ENCODE results near the gene POU5F1. TPM values are rescaled to one million over a fixed set of nuclear protein-coding genes. Genes with fewer than 3 reads are reported as not detected.
"Not testable (repeated sequence)": the region's sequence is repeated elsewhere in the genome, so short reads cannot be mapped to it uniquely, and the experiment has no call there.

Gene POU5F1
- total RNA-seq, 1 experiment from 2014 or later = not detected

DNA sequence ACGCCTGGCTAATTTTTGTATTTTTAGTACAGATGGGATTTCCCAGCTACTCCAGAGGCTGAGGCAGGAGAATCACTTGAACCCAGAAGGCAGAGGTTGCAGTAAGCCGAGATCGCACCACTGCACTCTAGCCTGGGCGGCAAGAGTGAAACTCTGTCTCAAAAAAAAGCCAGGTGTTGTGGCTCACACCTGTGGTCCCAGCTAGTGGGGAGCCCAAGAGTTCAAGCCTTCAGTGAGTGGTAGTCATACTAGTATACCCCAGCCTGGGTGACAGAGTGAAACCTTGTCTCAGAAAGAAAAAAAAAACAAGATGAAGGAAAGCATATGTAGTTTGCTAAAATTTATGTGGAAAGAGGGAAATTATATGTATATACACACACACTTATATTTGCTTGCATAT, 20.0 kb upstream of the POU5F1 start:
- CTCF ChIA-PET = no interaction called here
- no peak overlapping the region for H3K4me3 Mint-ChIP-seq (ENCODE audit: unreplicated experiment)
- POLR2A ChIA-PET = no interaction called here
- no peaks in the 10 kb centered on the region for H3K4me1 Mint-ChIP-seq (ENCODE audit: low read depth, unreplicated experiment)
- Histone ChIP-seq H3K4me3 (ENCODE audit: low read depth, low read length) (no peak overlapping the region), H3K9me3 (no peaks in the 10 kb centered on the region), H3K4me1 (no peaks in the 10 kb centered on the region), H3K27me3 (replicated peaks; ENCODE audit: control insufficient read depth, insufficient read depth, low read length) (no peaks in the 10 kb centered on the region), H3K36me3 (ENCODE audit: control insufficient read depth, insufficient read depth, low read length) (no peaks in the 10 kb centered on the region)
- H3K36me3 Mint-ChIP-seq (ENCODE audit: insufficient read depth, unreplicated experiment) = no peaks in the 10 kb centered on the region
- H3K9me3 Mint-ChIP-seq (ENCODE audit: unreplicated experiment) = no peaks in the 10 kb centered on the region
- TF ChIP-seq, protein P1, sequence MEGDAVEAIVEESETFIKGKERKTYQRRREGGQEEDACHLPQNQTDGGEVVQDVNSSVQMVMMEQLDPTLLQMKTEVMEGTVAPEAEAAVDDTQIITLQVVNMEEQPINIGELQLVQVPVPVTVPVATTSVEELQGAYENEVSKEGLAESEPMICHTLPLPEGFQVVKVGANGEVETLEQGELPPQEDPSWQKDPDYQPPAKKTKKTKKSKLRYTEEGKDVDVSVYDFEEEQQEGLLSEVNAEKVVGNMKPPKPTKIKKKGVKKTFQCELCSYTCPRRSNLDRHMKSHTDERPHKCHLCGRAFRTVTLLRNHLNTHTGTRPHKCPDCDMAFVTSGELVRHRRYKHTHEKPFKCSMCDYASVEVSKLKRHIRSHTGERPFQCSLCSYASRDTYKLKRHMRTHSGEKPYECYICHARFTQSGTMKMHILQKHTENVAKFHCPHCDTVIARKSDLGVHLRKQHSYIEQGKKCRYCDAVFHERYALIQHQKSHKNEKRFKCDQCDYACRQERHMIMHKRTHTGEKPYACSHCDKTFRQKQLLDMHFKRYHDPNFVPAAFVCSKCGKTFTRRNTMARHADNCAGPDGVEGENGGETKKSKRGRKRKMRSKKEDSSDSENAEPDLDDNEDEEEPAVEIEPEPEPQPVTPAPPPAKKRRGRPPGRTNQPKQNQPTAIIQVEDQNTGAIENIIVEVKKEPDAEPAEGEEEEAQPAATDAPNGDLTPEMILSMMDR (IDR thresholded peaks at IDR 0.05; ENCODE audit: insufficient read depth in 1 of 2, low read depth in 1 of 2, low read length in 1 of 2, severe bottlenecking in 1 of 2, unreplicated experiment in 1 of 2) = no peak
- BruUV-seq (replicated peaks) = no TSS peak
- H3K27me3 Mint-ChIP-seq (ENCODE audit: insufficient read depth, unreplicated experiment) = no peaks in the 10 kb centered on the region
- intact Hi-C loops (cut with micrococcal nuclease; ENCODE audit: unreplicated experiment) = no loop called here
- no peak overlapping the region for H3K27ac Mint-ChIP-seq (ENCODE audit: unreplicated experiment)
- no peak for DNase-seq

DNA sequence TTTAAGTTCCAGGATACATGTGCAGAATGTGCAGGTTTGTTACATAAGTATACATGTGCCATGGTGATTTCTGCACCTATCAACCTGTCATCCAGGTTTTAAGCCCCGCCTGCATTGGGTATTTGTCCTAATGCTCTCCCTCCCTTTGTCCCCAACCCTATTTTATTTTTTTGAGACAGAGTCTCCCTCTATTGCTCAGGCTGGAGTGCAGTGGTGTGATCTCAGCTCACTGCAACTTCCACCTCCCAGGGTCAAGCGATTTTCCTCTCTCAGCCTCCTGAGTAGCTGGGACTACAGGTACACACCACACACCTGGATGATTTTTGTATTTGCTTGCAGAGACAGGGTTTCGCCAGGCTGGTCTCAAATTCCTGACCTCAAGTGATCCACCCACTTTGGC, 18.7 kb upstream of the POU5F1 start:
- H3K4me3 ChIP-seq (ENCODE audit: low read depth, low read length); H3K27me3 Mint-ChIP-seq (ENCODE audit: insufficient read depth, unreplicated experiment); H3K27me3 ChIP-seq (replicated peaks; ENCODE audit: control insufficient read depth, insufficient read depth, low read length); CTCF ChIA-PET; H3K4me3 Mint-ChIP-seq (ENCODE audit: unreplicated experiment); H3K9me3 Mint-ChIP-seq (ENCODE audit: unreplicated experiment); H3K36me3 Mint-ChIP-seq (ENCODE audit: insufficient read depth, unreplicated experiment); BruUV-seq (replicated peaks); H3K36me3 ChIP-seq (ENCODE audit: control insufficient read depth, insufficient read depth, low read length); intact Hi-C loops (cut with micrococcal nuclease; ENCODE audit: unreplicated experiment); H3K4me1 Mint-ChIP-seq (ENCODE audit: low read depth, unreplicated experiment); H3K4me1 ChIP-seq; POLR2A ChIA-PET; H3K9me3 ChIP-seq; H3K27ac Mint-ChIP-seq (ENCODE audit: unreplicated experiment); DNase-seq: not testable (repeated sequence)

DNA sequence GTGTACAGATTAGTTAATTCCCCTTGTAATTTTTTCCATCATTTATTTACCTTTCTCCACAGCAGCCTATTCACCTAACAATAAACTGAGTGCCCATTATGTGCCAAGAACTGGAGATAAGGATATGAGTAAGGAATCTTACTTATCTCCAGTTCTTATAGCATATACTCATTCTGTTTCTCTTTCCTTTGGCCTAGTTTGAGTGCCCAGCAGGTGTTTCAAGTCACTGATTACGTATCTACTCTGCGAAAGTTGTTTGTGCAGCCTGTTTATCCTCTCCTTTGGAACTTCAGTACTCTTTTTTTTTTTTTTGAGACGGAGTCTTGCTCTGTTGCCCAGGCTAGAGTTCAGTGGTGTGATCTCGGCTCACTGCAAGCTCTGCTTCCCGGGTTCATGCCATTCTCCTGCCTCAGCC, 17.3 kb upstream of the POU5F1 start:
- ChIA-PET CTCF (no interaction called here), POLR2A (no interaction called here)
- no TSS peak for BruUV-seq (replicated peaks)
- H3K36me3 Mint-ChIP-seq (ENCODE audit: insufficient read depth, unreplicated experiment) = no peaks in the 10 kb centered on the region
- Histone ChIP-seq H3K36me3 (ENCODE audit: control insufficient read depth, insufficient read depth, low read length) (no peaks in the 10 kb centered on the region), H3K4me3 (ENCODE audit: low read depth, low read length) (no peak overlapping the region), H3K27me3 (replicated peaks; ENCODE audit: control insufficient read depth, insufficient read depth, low read length) (no peaks in the 10 kb centered on the region), H3K4me1 (no peaks in the 10 kb centered on the region), H3K9me3 (no peaks in the 10 kb centered on the region)
- intact Hi-C loops (cut with micrococcal nuclease; ENCODE audit: unreplicated experiment) = no loop called here
- H3K4me3 Mint-ChIP-seq (ENCODE audit: unreplicated experiment) = no peak overlapping the region
- H3K27me3 Mint-ChIP-seq (ENCODE audit: insufficient read depth, unreplicated experiment) = no peaks in the 10 kb centered on the region
- no peaks in the 10 kb centered on the region for H3K9me3 Mint-ChIP-seq (ENCODE audit: unreplicated experiment)
- no peak for DNase-seq
- no peak overlapping the region for H3K27ac Mint-ChIP-seq (ENCODE audit: unreplicated experiment)
- TF ChIP-seq, protein P1 (IDR thresholded peaks at IDR 0.05; ENCODE audit: insufficient read depth in 1 of 2, low read depth in 1 of 2, low read length in 1 of 2, severe bottlenecking in 1 of 2, unreplicated experiment in 1 of 2) = no peak
- H3K4me1 Mint-ChIP-seq (ENCODE audit: low read depth, unreplicated experiment) = no peaks in the 10 kb centered on the region

DNA sequence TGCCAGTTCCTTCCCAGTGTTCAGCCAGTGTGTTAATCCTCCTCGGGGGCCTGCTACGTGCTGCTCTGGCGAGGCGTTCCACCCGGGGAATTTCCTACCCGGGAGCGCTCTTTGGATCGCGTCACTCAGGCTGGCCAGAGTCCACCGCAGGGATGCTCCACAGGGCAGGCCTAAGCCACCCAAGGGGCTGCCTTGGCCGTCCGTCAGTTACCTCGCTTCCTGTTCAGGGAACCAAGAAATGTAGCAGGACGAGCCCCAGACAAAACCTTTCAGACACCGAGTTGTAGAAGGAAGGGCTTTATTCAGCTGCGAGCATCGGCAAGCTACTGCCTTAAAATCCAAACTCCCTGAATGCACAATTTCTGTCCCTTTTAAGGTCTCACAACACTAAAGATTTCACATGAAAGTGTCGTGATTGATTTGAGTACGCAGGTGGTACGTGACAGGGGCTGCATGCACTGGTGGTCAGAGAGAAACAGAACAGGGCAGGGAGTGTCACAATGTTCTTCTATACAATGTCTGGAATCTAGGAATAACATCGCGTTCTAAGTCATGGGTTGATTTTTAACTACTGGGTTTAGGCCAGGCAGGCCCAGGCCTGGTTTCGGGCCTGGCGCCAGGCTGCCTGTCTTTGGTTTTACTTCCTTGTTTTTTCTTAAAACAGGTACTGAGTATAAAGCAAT, 15.7 kb upstream of the POU5F1 start:
- BruUV-seq (replicated peaks) = no TSS peak
- ChIA-PET POLR2A (no interaction called here), CTCF (no interaction called here)
- no peaks in the 10 kb centered on the region for H3K36me3 Mint-ChIP-seq (ENCODE audit: insufficient read depth, unreplicated experiment)
- no peaks in the 10 kb centered on the region for H3K36me3 ChIP-seq (ENCODE audit: control insufficient read depth, insufficient read depth, low read length)
- H3K4me3 Mint-ChIP-seq (ENCODE audit: unreplicated experiment) = no peak overlapping the region
- H3K27ac Mint-ChIP-seq (ENCODE audit: unreplicated experiment) = no peak overlapping the region
- no peaks in the 10 kb centered on the region for H3K9me3 Mint-ChIP-seq (ENCODE audit: unreplicated experiment)
- no peaks in the 10 kb centered on the region for H3K27me3 ChIP-seq (replicated peaks; ENCODE audit: control insufficient read depth, insufficient read depth, low read length)
- no peaks in the 10 kb centered on the region for H3K4me1 ChIP-seq
- intact Hi-C loops (cut with micrococcal nuclease; ENCODE audit: unreplicated experiment) = no loop called here
- TF ChIP-seq, protein P1 (IDR thresholded peaks at IDR 0.05; ENCODE audit: insufficient read depth in 1 of 2, low read depth in 1 of 2, low read length in 1 of 2, severe bottlenecking in 1 of 2, unreplicated experiment in 1 of 2) = no peak
- H3K4me3 ChIP-seq (ENCODE audit: low read depth, low read length) = no peak overlapping the region
- no peaks in the 10 kb centered on the region for H3K9me3 ChIP-seq
- DNase-seq = no peak
- no peaks in the 10 kb centered on the region for H3K27me3 Mint-ChIP-seq (ENCODE audit: insufficient read depth, unreplicated experiment)
- H3K4me1 Mint-ChIP-seq (ENCODE audit: low read depth, unreplicated experiment) = no peaks in the 10 kb centered on the region

DNA sequence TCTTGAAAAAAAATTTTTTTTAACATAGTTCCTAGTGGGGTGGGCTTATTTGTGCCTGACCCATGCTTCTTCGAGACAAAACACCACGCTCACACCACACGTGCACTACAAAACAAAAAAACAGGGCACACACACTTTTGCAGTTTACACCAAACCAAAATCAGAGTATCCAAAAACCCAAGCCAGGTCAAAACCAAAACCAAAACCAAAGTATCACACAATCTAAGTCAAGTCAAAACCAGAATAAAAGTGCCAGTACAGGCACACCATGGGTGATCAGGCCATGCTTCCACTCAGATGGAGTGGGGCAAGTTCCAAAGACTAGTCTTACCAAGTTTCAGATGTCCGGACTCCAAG, 15.2 kb upstream of the POU5F1 start:
- H3K4me3 Mint-ChIP-seq (ENCODE audit: unreplicated experiment); intact Hi-C loops (cut with micrococcal nuclease; ENCODE audit: unreplicated experiment); CTCF ChIA-PET: not testable (repeated sequence)

More for the DNA sequence above, 15.2 kb upstream of the POU5F1 start:
- H3K27ac Mint-ChIP-seq (ENCODE audit: unreplicated experiment); H3K9me3 ChIP-seq; POLR2A ChIA-PET; H3K27me3 ChIP-seq (replicated peaks; ENCODE audit: control insufficient read depth, insufficient read depth, low read length); DNase-seq; H3K36me3 ChIP-seq (ENCODE audit: control insufficient read depth, insufficient read depth, low read length); H3K4me1 Mint-ChIP-seq (ENCODE audit: low read depth, unreplicated experiment); BruUV-seq (replicated peaks); H3K9me3 Mint-ChIP-seq (ENCODE audit: unreplicated experiment); H3K4me1 ChIP-seq; H3K4me3 ChIP-seq (ENCODE audit: low read depth, low read length); H3K36me3 Mint-ChIP-seq (ENCODE audit: insufficient read depth, unreplicated experiment); H3K27me3 Mint-ChIP-seq (ENCODE audit: insufficient read depth, unreplicated experiment): not testable (repeated sequence)

All from Caco-2 (cell line).